Gastrocnemius medialis (tissue), 4 donors: ENCODE measurements around the gene DGKH.

ENCODE experiments used
- CTCF ChIP-seq, 5 experiments: fragments of 450-650 bp in 3 of 5; fragments of 200-600 bp in 2 of 5; sonication (generic) in 2 of 5; IDR thresholded peaks in 4 of 5; conservative IDR thresholded peaks in 1 of 5; 1 replicate in 4 of 5; 2 replicates in 1 of 5; pipeline ENCODE4 v1.5.1; 2016 to 2019; ENCODE audit warnings: antibody characterized with exemption in 5 of 5, mild to moderate bottlenecking in 3 of 5, moderate library complexity in 3 of 5
- POLR2A ChIP-seq, 2 donors: fragments of 450-650 bp; IDR thresholded peaks; one replicate each; pipeline ENCODE4 v1.6.1; 2017; ENCODE audit warnings: antibody characterized with exemption in 2 of 2, mild to moderate bottlenecking in 2 of 2, moderate library complexity in 2 of 2

- TF ChIP-seq CTCF (IDR thresholded peaks at IDR 0.05 in 4 of 5, conservative IDR thresholded peaks at IDR 0.05 in 1 of 5) (no peak), POLR2A (IDR thresholded peaks at IDR 0.05) (no peak)
Observed at GRCh38 chr13:42259515-42259914, 211.1 kb downstream of the DGKH start.
